T-helper 2 cell (primary cell): ENCODE results near the gene ZSCAN20.

ENCODE experiments used
- DNase-seq, 5 experiments: peaks; one replicate each; pipeline versions ENCODE4 v3.0.0 to v3.0.0-alpha.2; 2012 to 2022

Gene ZSCAN20

GRCh38 chr1:33443705-33444180 is 28.7 kb upstream of the ZSCAN20 start:
- DNase-seq = no peak

- DNase-seq = no peak
Observed at GRCh38 chr1:33445108-33445507, 27.3 kb upstream of the ZSCAN20 start.

- DNase-seq = no peak
Observed at GRCh38 chr1:33446590-33446989, 25.9 kb upstream of the ZSCAN20 start.

GRCh38 chr1:33454646-33455282 is 17.7 kb upstream of the ZSCAN20 start:
- DNase-seq = no peak

GRCh38 chr1:33455539-33456501 is 16.6 kb upstream of the ZSCAN20 start:
- DNase-seq = peak in 2 of 5 experiments; percentile 13 to 69

- no peak for DNase-seq
Observed at GRCh38 chr1:33456502-33456886, 16.0 kb upstream of the ZSCAN20 start.

- DNase-seq = no peak
Observed at GRCh38 chr1:33459691-33460090, 12.8 kb upstream of the ZSCAN20 start.

- DNase-seq = no peak
Observed at GRCh38 chr1:33460144-33460543, 12.3 kb upstream of the ZSCAN20 start.

- DNase-seq = no peak
Observed at GRCh38 chr1:33460947-33461629, 11.4 kb upstream of the ZSCAN20 start.

- no peak for DNase-seq
Observed at GRCh38 chr1:33462405-33463164, 9.9 kb upstream of the ZSCAN20 start.

GRCh38 chr1:33464552-33464951 is 7.9 kb upstream of the ZSCAN20 start:
- DNase-seq = no peak

- no peak for DNase-seq
Observed at GRCh38 chr1:33465316-33465715, 7.1 kb upstream of the ZSCAN20 start.

GRCh38 chr1:33466159-33466558 is 6.3 kb upstream of the ZSCAN20 start:
- DNase-seq = no peak

- no peak for DNase-seq
Observed at GRCh38 chr1:33468011-33468410, 4.4 kb upstream of the ZSCAN20 start.

GRCh38 chr1:33468531-33468930 is 3.9 kb upstream of the ZSCAN20 start:
- DNase-seq = no peak

- no peak for DNase-seq
Observed at GRCh38 chr1:33468967-33469366, 3.5 kb upstream of the ZSCAN20 start.

- no peak for DNase-seq
Observed at GRCh38 chr1:33469691-33470090, 2.8 kb upstream of the ZSCAN20 start.

GRCh38 chr1:33470495-33471012 is 1.9 kb upstream of the ZSCAN20 start:
- peak in 4 of 5 experiments; percentile 15 to 68 (median 27) for DNase-seq

- DNase-seq = no peak
Observed at GRCh38 chr1:33471416-33471815, 1.0 kb upstream of the ZSCAN20 start.

GRCh38 chr1:33473900-33474299 is 1.5 kb downstream of the ZSCAN20 start:
- no peak for DNase-seq

GRCh38 chr1:33477451-33477850 is 5.0 kb downstream of the ZSCAN20 start:
- no peak for DNase-seq

GRCh38 chr1:33482412-33482811 is 10.0 kb downstream of the ZSCAN20 start:
- no peak for DNase-seq
